Measurements from ENCODE around the gene FAM241B. TPM values are rescaled to one million over a fixed set of nuclear protein-coding genes. Genes with fewer than 3 reads are reported as not detected.

Gene FAM241B
- total RNA-seq, 2 experiments from 2014 or later: 14.1 to 17.5 TPM

DNA sequence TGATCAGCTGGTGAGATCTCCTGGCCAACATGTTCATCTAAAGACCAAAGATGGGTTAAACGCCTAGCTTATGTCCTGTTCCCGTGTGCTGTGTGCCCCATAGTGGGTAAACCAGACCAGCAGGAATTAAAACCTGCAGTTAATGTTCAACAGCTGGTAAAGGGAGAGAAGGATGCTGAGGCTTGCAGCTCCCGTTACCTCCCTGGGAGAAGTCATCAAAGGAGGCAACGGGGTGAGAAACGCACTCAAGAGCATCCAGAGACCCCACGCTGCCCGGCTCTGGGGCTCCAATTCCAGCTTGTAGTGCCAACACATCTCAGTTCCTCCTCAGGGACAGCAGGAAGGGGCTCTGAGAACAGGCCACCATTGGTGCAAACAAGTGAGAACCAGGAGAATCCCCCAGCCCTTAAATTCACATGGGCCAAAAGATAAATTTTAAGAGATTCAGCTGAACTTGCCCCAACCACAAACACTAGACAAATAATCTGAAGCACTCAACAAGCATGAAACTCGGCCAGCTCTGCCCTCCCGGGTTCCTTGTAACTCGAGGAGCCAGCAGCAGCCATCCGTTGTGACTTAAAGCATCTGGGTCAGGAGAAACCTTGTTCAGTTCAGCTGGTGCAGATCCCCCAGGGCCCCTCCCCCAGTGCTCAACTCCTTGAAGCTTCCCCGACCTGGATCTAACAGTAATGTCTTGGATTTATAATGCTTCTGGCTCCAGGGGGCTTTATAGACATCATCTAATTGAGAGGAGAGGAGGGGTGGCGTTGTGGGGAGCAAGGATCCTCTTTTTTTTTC is 29.4 kb downstream of the FAM241B start:
- Histone ChIP-seq H3K27ac (ENCODE audit: low read depth in 1 of 2, low read length in 2 of 2) (no peak overlapping the region), H3K4me3 (ENCODE audit: low read length) (no peak overlapping the region), H3K27me3 (ENCODE audit: control insufficient read depth in 1 of 2, insufficient read depth in 2 of 2, low read length in 2 of 2) (peaks cover 0 to 2% of the 10 kb centered on the region in 2 experiments), H3K9me3 (ENCODE audit: control insufficient read depth in 1 of 2, insufficient read depth in 1 of 2, low read length in 2 of 2) (peaks cover 0 to 5% of the 10 kb centered on the region in 2 experiments), H3K4me1 (ENCODE audit: insufficient read depth, low read length) (no peaks in the 10 kb centered on the region), H3K36me3 (ENCODE audit: insufficient read depth, low read length) (no peaks in the 10 kb centered on the region)
- H3K27me3 Mint-ChIP-seq: peaks cover 31% of the 10 kb centered on the region
- TF ChIP-seq, protein P1, sequence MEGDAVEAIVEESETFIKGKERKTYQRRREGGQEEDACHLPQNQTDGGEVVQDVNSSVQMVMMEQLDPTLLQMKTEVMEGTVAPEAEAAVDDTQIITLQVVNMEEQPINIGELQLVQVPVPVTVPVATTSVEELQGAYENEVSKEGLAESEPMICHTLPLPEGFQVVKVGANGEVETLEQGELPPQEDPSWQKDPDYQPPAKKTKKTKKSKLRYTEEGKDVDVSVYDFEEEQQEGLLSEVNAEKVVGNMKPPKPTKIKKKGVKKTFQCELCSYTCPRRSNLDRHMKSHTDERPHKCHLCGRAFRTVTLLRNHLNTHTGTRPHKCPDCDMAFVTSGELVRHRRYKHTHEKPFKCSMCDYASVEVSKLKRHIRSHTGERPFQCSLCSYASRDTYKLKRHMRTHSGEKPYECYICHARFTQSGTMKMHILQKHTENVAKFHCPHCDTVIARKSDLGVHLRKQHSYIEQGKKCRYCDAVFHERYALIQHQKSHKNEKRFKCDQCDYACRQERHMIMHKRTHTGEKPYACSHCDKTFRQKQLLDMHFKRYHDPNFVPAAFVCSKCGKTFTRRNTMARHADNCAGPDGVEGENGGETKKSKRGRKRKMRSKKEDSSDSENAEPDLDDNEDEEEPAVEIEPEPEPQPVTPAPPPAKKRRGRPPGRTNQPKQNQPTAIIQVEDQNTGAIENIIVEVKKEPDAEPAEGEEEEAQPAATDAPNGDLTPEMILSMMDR (IDR thresholded peaks at IDR 0.05): no peak
- H3K4me3 Mint-ChIP-seq: no peak overlapping the region
- intact Hi-C loops (cut with DNase I, micrococcal nuclease): no loop called here
- ChIA-PET POLR2A (no interaction called here), CTCF (no interaction called here)
- H3K9me3 Mint-ChIP-seq: no peaks in the 10 kb centered on the region
- ATAC-seq (ENCODE audit: poor library complexity) (no peak), DNase-seq (no peak)
- no peaks in the 10 kb centered on the region for H3K4me1 Mint-ChIP-seq (ENCODE audit: low read depth)
- no peaks in the 10 kb centered on the region for H3K36me3 Mint-ChIP-seq (ENCODE audit: low read depth)
- no peak overlapping the region for H3K27ac Mint-ChIP-seq

DNA sequence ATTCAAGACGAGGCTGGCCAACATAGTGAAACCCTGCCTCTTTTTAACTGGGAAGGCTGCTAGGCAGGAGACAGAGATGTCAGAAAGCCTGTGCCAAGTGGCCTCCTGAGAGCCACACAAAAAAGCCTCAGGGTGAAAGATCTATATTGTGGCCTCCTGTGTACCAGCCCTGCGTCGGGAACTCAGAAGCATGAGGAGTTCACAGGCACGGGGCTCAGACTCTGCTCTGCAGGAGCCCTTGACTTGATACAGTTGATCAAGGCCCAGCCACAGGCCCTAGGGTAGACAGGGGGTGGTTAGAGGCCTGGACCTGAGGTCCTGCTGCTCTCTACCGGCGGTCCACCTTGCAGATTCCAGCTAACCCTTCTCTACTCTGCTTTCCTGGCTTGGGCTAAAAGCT is 30.2 kb downstream of the FAM241B start:
- TF ChIP-seq, protein P1 (IDR thresholded peaks at IDR 0.05): no peak
- Mint-ChIP-seq H3K36me3 (ENCODE audit: low read depth) (no peaks in the 10 kb centered on the region), H3K4me1 (ENCODE audit: low read depth) (no peaks in the 10 kb centered on the region), H3K27me3 (peaks cover 31% of the 10 kb centered on the region), H3K4me3 (no peak overlapping the region), H3K9me3 (no peaks in the 10 kb centered on the region), H3K27ac (no peak overlapping the region)
- peaks cover 0 to 2% of the 10 kb centered on the region in 2 experiments for H3K27me3 ChIP-seq (ENCODE audit: control insufficient read depth in 1 of 2, insufficient read depth in 2 of 2, low read length in 2 of 2)
- CTCF ChIA-PET: no interaction called here
- no peaks in the 10 kb centered on the region for H3K36me3 ChIP-seq (ENCODE audit: insufficient read depth, low read length)
- intact Hi-C loops (cut with DNase I, micrococcal nuclease): no loop called here
- no peaks in the 10 kb centered on the region for H3K4me1 ChIP-seq (ENCODE audit: insufficient read depth, low read length)
- H3K9me3 ChIP-seq (ENCODE audit: control insufficient read depth in 1 of 2, insufficient read depth in 1 of 2, low read length in 2 of 2): peaks cover 0 to 5% of the 10 kb centered on the region in 2 experiments
- POLR2A ChIA-PET: no interaction called here
- ATAC-seq (ENCODE audit: poor library complexity) (no peak), DNase-seq (no peak)
- H3K4me3 ChIP-seq (ENCODE audit: low read length): no peak overlapping the region
- no peak overlapping the region for H3K27ac ChIP-seq (ENCODE audit: low read depth in 1 of 2, low read length in 2 of 2)

DNA sequence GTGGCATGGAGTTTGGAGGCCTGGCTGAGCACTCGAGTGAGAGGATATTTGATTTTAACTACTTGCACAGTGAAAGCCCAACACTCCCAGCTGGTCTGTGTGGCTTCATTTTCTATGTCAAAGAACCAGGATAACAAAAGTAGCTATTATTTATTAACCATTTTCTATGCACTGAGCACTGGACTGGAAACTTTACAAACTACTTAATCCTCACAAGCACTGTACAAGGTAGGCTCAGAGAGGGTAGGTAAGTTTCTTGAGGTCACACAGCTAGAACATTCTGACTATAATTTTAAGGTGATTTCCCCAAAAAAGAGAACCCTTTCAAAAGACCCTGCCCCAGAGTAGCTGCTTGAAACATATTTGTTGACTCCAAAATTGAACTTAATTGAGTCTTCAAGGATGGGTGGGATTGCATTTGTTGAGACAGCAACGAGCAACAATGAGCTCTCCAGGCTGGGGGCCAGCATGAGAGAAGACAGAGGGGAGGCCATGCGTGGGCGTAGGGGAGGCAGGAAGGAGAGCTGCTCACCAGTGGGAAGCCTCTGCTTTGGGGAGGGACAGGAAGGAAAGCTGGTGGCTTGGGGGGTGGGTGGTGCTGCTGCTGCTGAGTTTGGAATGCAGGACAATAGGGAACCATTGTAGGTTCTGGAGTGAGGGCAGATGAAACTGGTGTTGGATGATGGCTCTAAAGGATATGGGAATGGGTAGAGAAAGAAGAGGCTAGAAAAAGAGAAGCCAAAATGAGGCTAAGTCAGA is 31.5 kb downstream of the FAM241B start:
- POLR2A ChIA-PET: no interaction called here
- no peaks in the 10 kb centered on the region for H3K36me3 ChIP-seq (ENCODE audit: insufficient read depth, low read length)
- Mint-ChIP-seq H3K4me3 (no peak overlapping the region), H3K27ac (no peak overlapping the region), H3K36me3 (ENCODE audit: low read depth) (no peaks in the 10 kb centered on the region), H3K4me1 (ENCODE audit: low read depth) (no peaks in the 10 kb centered on the region), H3K27me3 (peaks cover 31% of the 10 kb centered on the region), H3K9me3 (no peaks in the 10 kb centered on the region)
- CTCF ChIA-PET: no interaction called here
- ATAC-seq (ENCODE audit: poor library complexity) (no peak), DNase-seq (no peak)
- no peaks in the 10 kb centered on the region for H3K9me3 ChIP-seq (ENCODE audit: control insufficient read depth in 1 of 2, insufficient read depth in 1 of 2, low read length in 2 of 2)
- TF ChIP-seq, protein P1 (IDR thresholded peaks at IDR 0.05): no peak
- H3K27me3 ChIP-seq (ENCODE audit: control insufficient read depth in 1 of 2, insufficient read depth in 2 of 2, low read length in 2 of 2): peaks cover 3 to 4% of the 10 kb centered on the region in 2 experiments
- no peak overlapping the region for H3K27ac ChIP-seq (ENCODE audit: low read depth in 1 of 2, low read length in 2 of 2)
- H3K4me1 ChIP-seq (ENCODE audit: insufficient read depth, low read length): no peaks in the 10 kb centered on the region
- H3K4me3 ChIP-seq (ENCODE audit: low read length): no peak overlapping the region
- intact Hi-C loops (cut with DNase I, micrococcal nuclease): no loop called here
